ENCODE measurements around the gene CAPNS1. TPM values are rescaled to one million over a fixed set of nuclear protein-coding genes. Genes with fewer than 3 reads are reported as not detected.

The CAPNS1 gene
- total RNA-seq (100 to 1,000 TPM; 465 to 626 (median 571) TPM), polyA plus RNA-seq (100 to 1,000 TPM; 464 to 484 (median 475) TPM)
- long read RNA-seq, donor 1, transcript CAPNS1-201 (11 exons, 1,918 nt), result major isoform, 51 of 112 reads
- long read RNA-seq, donor 1, partial matches to known transcripts, result 30 of 112 reads
- long read RNA-seq, donor 1, other reads (novel, unspliced or antisense), result 31 of 112 reads
- long read RNA-seq, donor 2, transcript CAPNS1-201 (11 exons, 1,918 nt), result major isoform, 71 of 138 reads
- long read RNA-seq, donor 2, partial matches to known transcripts, result 33 of 138 reads
- long read RNA-seq, donor 2, other reads (novel, unspliced or antisense), result 34 of 138 reads

- ATAC-seq (peak; percentile 87 to 93 (median 92)), DNase-seq (peak; percentile 98 to 99)
- peaks cover 11% of the 10 kb centered on the region for H3K4me1 ChIP-seq
- H3K27ac ChIP-seq, result peak within 1 kb of the TSS; percentile 94
- no peaks in the 10 kb centered on the region for H3K9me3 ChIP-seq
- WGBS, 3 donors, result 0 to 1% (median 1%) methylated on average over 48 to 75 of the region's 75 CpGs
- intact Hi-C loops (cut with DNase I), result no loop called here
- peaks cover 0 to 30% of the 10 kb centered on the region in 2 donors for H3K36me3 ChIP-seq (ENCODE audit: insufficient read depth in 1 of 2, low read depth in 1 of 2)
- no peak for TF ChIP-seq CTCF (IDR thresholded peaks at IDR 0.05)
- peak within 1 kb of the TSS; percentile 80 for H3K4me3 ChIP-seq
- H3K27me3 ChIP-seq (ENCODE audit: insufficient read depth in 3 of 3, low read length in 2 of 3), result no peaks in the 10 kb centered on the region
Measured at GRCh38 chr19:36139473-36140303, at the start of gene CAPNS1. Gene CAPNS1, plus strand, starts transcription at chr19:36140066. Its CDS starts 946 bp downstream, at chr19:36141012.

- Histone ChIP-seq H3K4me1 (no peaks in the 10 kb centered on the region), H3K27ac (no peak overlapping the region), H3K27me3 (ENCODE audit: insufficient read depth in 3 of 3, low read length in 2 of 3) (no peaks in the 10 kb centered on the region), H3K9me3 (no peaks in the 10 kb centered on the region), H3K36me3 (ENCODE audit: insufficient read depth in 1 of 2, low read depth in 1 of 2) (no peaks in the 10 kb centered on the region), H3K4me3 (no peak overlapping the region)
- no peak for DNase-seq
- intact Hi-C loops (cut with DNase I), result no loop called here
- WGBS, 3 donors, result 73 to 91% (median 89%) methylated on average over 13 of the region's 13 CpGs
- no peak for TF ChIP-seq CTCF (IDR thresholded peaks at IDR 0.05)
- no peak for ATAC-seq
Measured at GRCh38 chr19:36090910-36091695, 48.8 kb upstream of the CAPNS1 start.

GRCh38 chr19:36092566-36092965, 47.3 kb upstream of the CAPNS1 start:
- Histone ChIP-seq H3K36me3 (ENCODE audit: insufficient read depth in 1 of 2, low read depth in 1 of 2) (no peaks in the 10 kb centered on the region), H3K4me3 (no peak overlapping the region), H3K4me1 (no peaks in the 10 kb centered on the region), H3K9me3 (no peaks in the 10 kb centered on the region), H3K27me3 (ENCODE audit: insufficient read depth in 3 of 3, low read length in 2 of 3) (no peaks in the 10 kb centered on the region), H3K27ac (no peak overlapping the region)
- DNase-seq (no peak), ATAC-seq (no peak)
- TF ChIP-seq CTCF (IDR thresholded peaks at IDR 0.05), result no peak
- intact Hi-C loops (cut with DNase I), result no loop called here
- 92 to 94% (median 92%) methylated on average over 7 of the region's 7 CpGs for whole genome bisulfite sequencing, 3 donors

GRCh38 chr19:36093146-36093662, 46.7 kb upstream of the CAPNS1 start:
- Histone ChIP-seq H3K27me3 (ENCODE audit: insufficient read depth in 3 of 3, low read length in 2 of 3) (no peaks in the 10 kb centered on the region), H3K27ac (no peak overlapping the region), H3K4me1 (no peaks in the 10 kb centered on the region), H3K9me3 (no peaks in the 10 kb centered on the region), H3K36me3 (ENCODE audit: insufficient read depth in 1 of 2, low read depth in 1 of 2) (no peaks in the 10 kb centered on the region), H3K4me3 (no peak overlapping the region)
- no peak for ATAC-seq
- DNase-seq, result no peak
- intact Hi-C loops (cut with DNase I), result no loop called here
- WGBS, 3 donors, result 85 to 97% (median 91%) methylated on average over 5 of the region's 5 CpGs
- TF ChIP-seq CTCF (IDR thresholded peaks at IDR 0.05), result no peak
